NB4 (cell line): ENCODE data around the gene NLRP12.

Experiments used
- CTCF ChIP-seq: IDR thresholded peaks from one replicate; pipeline ENCODE4 v1.5.1; 2012; ENCODE audit warnings: low read depth, low read length
- MYC ChIP-seq: IDR thresholded peaks from 2 replicates; pipeline ENCODE4 v1.6.1; 2011; ENCODE audit warnings: low read depth, low read length
- POLR2A ChIP-seq: IDR thresholded peaks from 2 replicates; pipeline ENCODE4 v1.6.1; 2011; ENCODE audit warnings: mild to moderate bottlenecking; ENCODE audit not compliant: insufficient read length; ENCODE audit errors: extremely low read depth

- no peak for TF ChIP-seq CTCF
- no peak for TF ChIP-seq POLR2A
- TF ChIP-seq MYC, result no peak
Measured at GRCh38 chr19:53810187-53810546, 13.9 kb downstream of the NLRP12 start.
